Heart right ventricle (tissue), 16 donors: ENCODE measurements around the gene RMDN2. TPM values are rescaled to one million over a fixed set of nuclear protein-coding genes. Genes with fewer than 3 reads are reported as not detected.

Experiments used
- ATAC-seq, 8 donors: fragments of 200-7000 bp; cut with Tn5 transposase; one replicate each; pipeline ENCODE4 v1.9.1; 2020; ENCODE audit warnings: mild to moderate bottlenecking in 8 of 8, moderate library complexity in 8 of 8, moderate number of reproducible peaks in 1 of 8
- DNase-seq, 2 donors: peaks; one replicate each; pipeline ENCODE4 v3.0.0-alpha.2; 2020
- H3K27ac ChIP-seq, 10 donors: fragments of 200-600 bp; sonication (generic) in 2 of 10; one replicate each; pipeline versions ENCODE4 v1.5.0 to v1.8.0; 2020 to 2022; ENCODE audit warnings: mild to moderate bottlenecking in 3 of 10
- H3K27me3 ChIP-seq, 7 donors: fragments of 200-600 bp; one replicate each; pipeline ENCODE4 v1.8.0; 2021 to 2022; ENCODE audit warnings: mild to moderate bottlenecking in 2 of 7
- H3K36me3 ChIP-seq, 9 donors: fragments of 200-600 bp; sonication (generic) in 1 of 9; one replicate each; pipeline versions ENCODE4 v1.5.0 to v1.8.0; 2020 to 2022; ENCODE audit warnings: mild to moderate bottlenecking in 2 of 9
- H3K4me1 ChIP-seq, 9 donors: fragments of 200-600 bp; sonication (generic) in 1 of 9; one replicate each; pipeline versions ENCODE4 v1.5.0 to v1.8.0; 2020 to 2022; ENCODE audit warnings: mild to moderate bottlenecking in 4 of 9
- H3K4me3 ChIP-seq, 10 donors: fragments of 200-600 bp; sonication (generic) in 2 of 10; one replicate each; pipeline versions ENCODE4 v1.5.0 to v1.8.0; 2020 to 2022; ENCODE audit warnings: mild to moderate bottlenecking in 7 of 10, moderate library complexity in 2 of 10
- H3K9me3 ChIP-seq, 11 donors: fragments of 200-600 bp in 10 of 11; sonication (generic) in 2 of 11; one replicate each; pipeline versions ENCODE4 v1.5.0 to v1.8.0; 2013 to 2022; ENCODE audit warnings: mild to moderate bottlenecking in 2 of 11, control low read depth in 1 of 11, moderate library complexity in 1 of 11
- WGBS, 2 donors: extraction: QIAGEN DNeasy Blood & Tissue Kit; methylation state at CpG; one replicate each; pipeline ENCODE4 v1.1.7; 2013; ENCODE audit warnings: inconsistent platforms in 1 of 2; 5-methylcytosine and 5-hydroxymethylcytosine counted together
- intact Hi-C, 10 donors: fragments of 100-400 bp; cut with DNase I; formaldehyde crosslinking; loops; one replicate each; pipeline versions ENCODE4 v1.11.1 to v1.14.2; 2022
- polyA plus RNA-seq, 2 donors: library from polyadenylated mRNA; stranded (reverse); fragments of 200-250 nt; gene quantifications; one replicate each; pipeline ENCODE4 v1.2.3, GENCODE V29; 2013
- total RNA-seq, 10 donors: library from RNA; stranded (reverse); fragmentation: NEBNext Ultra II Directional in 3 of 10; extraction: Animal tissue kit (Norgen Biotek cat#: 25700) in 3 of 10; gene quantifications; one replicate each; pipeline versions ENCODE4 v1.2.1 to v1.2.4, GENCODE V29; 2021 to 2023
- TF ChIP-seq, protein P1 (sequence below), 9 donors: fragments of 200-600 bp; sonication (generic) in 2 of 9; IDR thresholded peaks; one replicate each; pipeline versions ENCODE4 v1.5.0 to v1.8.0; 2021 to 2022; ENCODE audit warnings: antibody characterized with exemption in 9 of 9, mild to moderate bottlenecking in 5 of 9, moderate library complexity in 1 of 9
- donor health status: Arrhythmogenic right ventricular cardiomyopathy.
- donor health status: ischemic (EF 13 %, LVEDD 7.1; RV severe dilation, severe dysfunction).
- donor health status: healthy with polysubstance abuse.
- donor health status: DM: no; HTN: yes; CAD: no.
- donor health status: DM: no; HTN: no; CAD: no.
- donor health status: ischemic (EF 25% LVEDD 6.9; RV normal size, moderate dysfunction).
- donor health status: ischemic (EF 25% LVEDD 5.7; RV mildly dilated, moderate dysfunction).
- donor health status: healthy.
- donor health status: DM: yes; HTN: yes; CAD: no.
- donor health status: Ischemic cardiomyopathy.
- donor health status: ischemic (EF 35%, LVEDD 5.7; RV mildly dilated, moderate dysfunction).
- donor health status: nonischemic (EF 11% LVEDD 7.7; RV severe dilation, severe dysfunction).
- donor health status: DM: yes; HTN: yes; CAD: no.
- donor health status: PGD.
- donor health status: ischemic (EF 29% LVEDD 5.4; RV normal size, mild dysfunction).
- donor health status: nonischemic (EF 23%, LVEDD 6.1; RV moderate dilation, normal function).

Gene RMDN2
- total and polyA plus RNA-seq, 12 donors: 2.5 to 8.5 (median 4.9) TPM

DNA sequence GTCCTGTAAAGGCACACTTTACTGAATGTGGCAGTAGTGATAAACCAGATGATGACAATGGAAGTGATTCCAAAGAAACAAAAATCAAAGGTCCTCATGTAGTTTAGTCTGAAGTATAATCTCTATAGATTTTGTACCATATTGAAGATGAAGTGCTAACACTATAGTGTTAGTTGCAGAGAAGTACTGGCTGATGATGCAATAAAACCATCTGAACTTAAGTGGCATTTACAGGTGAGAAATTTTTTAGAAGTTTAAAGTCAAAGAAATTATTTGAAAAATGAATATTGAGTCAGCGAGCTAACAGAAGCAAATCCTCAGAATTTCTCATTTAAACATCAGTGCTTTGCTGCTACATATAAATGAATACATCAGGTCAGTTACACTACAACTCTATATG, 43.1 kb upstream of the RMDN2 start:
- 96 to 97% methylated on average over 1 of the region's 1 CpG for WGBS, 2 donors
- Histone ChIP-seq H3K4me1 (peaks cover 0 to 4% (median 4%) of the 10 kb centered on the region in 9 donors), H3K9me3 (no peaks in the 10 kb centered on the region), H3K27ac (no peak overlapping the region), H3K36me3 (no peaks in the 10 kb centered on the region), H3K4me3 (no peak overlapping the region), H3K27me3 (peaks cover 0 to 15% (median 0%) of the 10 kb centered on the region in 7 donors)
- DNase-seq (no peak), ATAC-seq (no peak)
- intact Hi-C loops: loop anchor here in 4 of 10 donors (5.0 to 10.0 kb wide), 3 partner anchors 485 to 707 kb away; partner anchors contain the start of gene SULT6B1 (in 1 of the 4)
- TF ChIP-seq, protein P1, sequence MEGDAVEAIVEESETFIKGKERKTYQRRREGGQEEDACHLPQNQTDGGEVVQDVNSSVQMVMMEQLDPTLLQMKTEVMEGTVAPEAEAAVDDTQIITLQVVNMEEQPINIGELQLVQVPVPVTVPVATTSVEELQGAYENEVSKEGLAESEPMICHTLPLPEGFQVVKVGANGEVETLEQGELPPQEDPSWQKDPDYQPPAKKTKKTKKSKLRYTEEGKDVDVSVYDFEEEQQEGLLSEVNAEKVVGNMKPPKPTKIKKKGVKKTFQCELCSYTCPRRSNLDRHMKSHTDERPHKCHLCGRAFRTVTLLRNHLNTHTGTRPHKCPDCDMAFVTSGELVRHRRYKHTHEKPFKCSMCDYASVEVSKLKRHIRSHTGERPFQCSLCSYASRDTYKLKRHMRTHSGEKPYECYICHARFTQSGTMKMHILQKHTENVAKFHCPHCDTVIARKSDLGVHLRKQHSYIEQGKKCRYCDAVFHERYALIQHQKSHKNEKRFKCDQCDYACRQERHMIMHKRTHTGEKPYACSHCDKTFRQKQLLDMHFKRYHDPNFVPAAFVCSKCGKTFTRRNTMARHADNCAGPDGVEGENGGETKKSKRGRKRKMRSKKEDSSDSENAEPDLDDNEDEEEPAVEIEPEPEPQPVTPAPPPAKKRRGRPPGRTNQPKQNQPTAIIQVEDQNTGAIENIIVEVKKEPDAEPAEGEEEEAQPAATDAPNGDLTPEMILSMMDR (IDR thresholded peaks at IDR 0.05): no peak

GRCh38 chr2:37883518-37883917, 41.6 kb upstream of the RMDN2 start:
- H3K27ac ChIP-seq: no peak overlapping the region
- no peaks in the 10 kb centered on the region for H3K9me3 ChIP-seq
- TF ChIP-seq, protein P1 (IDR thresholded peaks at IDR 0.05): no peak
- no peak overlapping the region for H3K4me3 ChIP-seq
- ATAC-seq (no peak), DNase-seq (no peak)
- WGBS, 2 donors: 70 to 75% methylated on average over 2 of the region's 2 CpGs
- intact Hi-C loops: loop anchor here in 4 of 10 donors (5.0 to 10.0 kb wide), 3 partner anchors 486 to 709 kb away; partner anchors contain the start of gene SULT6B1 (in 1 of the 4)
- H3K27me3 ChIP-seq: peaks cover 0 to 15% (median 0%) of the 10 kb centered on the region in 7 donors
- no peaks in the 10 kb centered on the region for H3K36me3 ChIP-seq
- H3K4me1 ChIP-seq: no peaks in the 10 kb centered on the region

GRCh38 chr2:37885329-37885993, 39.6 kb upstream of the RMDN2 start:
- WGBS, 2 donors: 73 to 74% methylated on average over 3 of the region's 3 CpGs
- DNase-seq (no peak), ATAC-seq (no peak)
- TF ChIP-seq, protein P1 (IDR thresholded peaks at IDR 0.05): no peak
- intact Hi-C loops: loop anchor here in 3 of 10 donors (5.0 to 10.0 kb wide), 3 partner anchors 701 to 718 kb away; partner anchors contain the start of gene SULT6B1 (in 1 of the 3)
- Histone ChIP-seq H3K27me3 (peaks cover 0 to 14% (median 0%) of the 10 kb centered on the region in 7 donors), H3K9me3 (no peaks in the 10 kb centered on the region), H3K27ac (no peak overlapping the region), H3K4me1 (no peaks in the 10 kb centered on the region), H3K36me3 (no peaks in the 10 kb centered on the region), H3K4me3 (no peak overlapping the region)

DNA sequence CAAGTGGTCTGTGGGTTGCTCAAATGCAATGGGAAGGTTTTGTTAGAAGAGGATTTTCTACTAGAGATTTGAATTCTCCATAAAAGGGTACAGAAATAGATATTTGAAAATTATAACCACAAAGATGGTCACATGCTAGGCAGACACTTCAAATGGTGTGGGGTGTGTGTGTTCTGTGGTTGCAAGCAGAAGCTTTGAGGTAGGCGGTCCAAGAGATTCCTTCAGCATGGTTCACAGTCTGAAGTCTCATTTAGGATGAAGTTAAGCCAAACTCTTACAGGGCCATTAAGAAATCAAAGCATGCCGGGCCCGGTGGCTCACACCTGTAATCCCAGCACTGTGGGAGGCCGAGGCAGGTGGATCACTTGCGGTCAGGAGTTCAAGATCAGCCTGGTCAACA, 38.3 kb upstream of the RMDN2 start:
- H3K4me3 ChIP-seq: no peak overlapping the region
- TF ChIP-seq, protein P1 (IDR thresholded peaks at IDR 0.05): no peak
- DNase-seq (no peak), ATAC-seq (no peak)
- peaks cover 0 to 10% (median 3%) of the 10 kb centered on the region in 9 donors for H3K4me1 ChIP-seq
- intact Hi-C loops: loop anchor here in 3 of 10 donors (5.0 to 10.0 kb wide), 3 partner anchors 702 to 719 kb away; partner anchors contain the start of gene SULT6B1 (in 1 of the 3)
- no peak overlapping the region for H3K27ac ChIP-seq
- WGBS, 2 donors: 85 to 93% methylated on average over 5 of the region's 5 CpGs
- peaks cover 0 to 14% (median 0%) of the 10 kb centered on the region in 7 donors for H3K27me3 ChIP-seq
- no peaks in the 10 kb centered on the region for H3K9me3 ChIP-seq
- no peaks in the 10 kb centered on the region for H3K36me3 ChIP-seq
